Gastrocnemius medialis (tissue), 4 donors: ENCODE results near the gene WDR64.

Experiments used
- POLR2A ChIP-seq, 2 donors: fragments of 450-650 bp; IDR thresholded peaks; one replicate each; pipeline ENCODE4 v1.6.1; 2017; ENCODE audit warnings: antibody characterized with exemption in 2 of 2, mild to moderate bottlenecking in 2 of 2, moderate library complexity in 2 of 2
- TF ChIP-seq, protein P1 (sequence below), 5 experiments: fragments of 450-650 bp in 3 of 5; fragments of 200-600 bp in 2 of 5; sonication (generic) in 2 of 5; IDR thresholded peaks in 4 of 5; conservative IDR thresholded peaks in 1 of 5; 1 replicate in 4 of 5; 2 replicates in 1 of 5; pipeline ENCODE4 v1.5.1; 2016 to 2019; ENCODE audit warnings: antibody characterized with exemption in 5 of 5, mild to moderate bottlenecking in 3 of 5, moderate library complexity in 3 of 5

DNA sequence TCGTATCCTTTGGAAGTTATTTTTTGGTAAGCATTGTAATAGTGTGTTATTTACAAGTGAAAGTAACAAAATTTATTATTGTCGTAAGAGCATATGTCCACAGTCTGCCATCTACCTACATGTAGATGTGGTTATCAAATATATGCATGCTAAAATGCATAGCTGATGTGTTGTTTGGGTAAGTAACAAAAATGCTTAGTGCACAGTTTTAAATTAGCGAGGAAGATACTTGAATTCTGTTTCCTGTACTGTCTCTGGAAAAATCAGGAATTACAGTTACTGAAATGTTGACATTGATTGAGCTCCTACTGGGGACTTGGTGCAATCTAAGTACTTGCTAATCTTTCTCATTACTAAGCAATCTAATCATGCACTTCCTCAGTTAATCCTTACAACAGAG, 14.3 kb downstream of the WDR64 start:
- TF ChIP-seq, protein P1, sequence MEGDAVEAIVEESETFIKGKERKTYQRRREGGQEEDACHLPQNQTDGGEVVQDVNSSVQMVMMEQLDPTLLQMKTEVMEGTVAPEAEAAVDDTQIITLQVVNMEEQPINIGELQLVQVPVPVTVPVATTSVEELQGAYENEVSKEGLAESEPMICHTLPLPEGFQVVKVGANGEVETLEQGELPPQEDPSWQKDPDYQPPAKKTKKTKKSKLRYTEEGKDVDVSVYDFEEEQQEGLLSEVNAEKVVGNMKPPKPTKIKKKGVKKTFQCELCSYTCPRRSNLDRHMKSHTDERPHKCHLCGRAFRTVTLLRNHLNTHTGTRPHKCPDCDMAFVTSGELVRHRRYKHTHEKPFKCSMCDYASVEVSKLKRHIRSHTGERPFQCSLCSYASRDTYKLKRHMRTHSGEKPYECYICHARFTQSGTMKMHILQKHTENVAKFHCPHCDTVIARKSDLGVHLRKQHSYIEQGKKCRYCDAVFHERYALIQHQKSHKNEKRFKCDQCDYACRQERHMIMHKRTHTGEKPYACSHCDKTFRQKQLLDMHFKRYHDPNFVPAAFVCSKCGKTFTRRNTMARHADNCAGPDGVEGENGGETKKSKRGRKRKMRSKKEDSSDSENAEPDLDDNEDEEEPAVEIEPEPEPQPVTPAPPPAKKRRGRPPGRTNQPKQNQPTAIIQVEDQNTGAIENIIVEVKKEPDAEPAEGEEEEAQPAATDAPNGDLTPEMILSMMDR (IDR thresholded peaks at IDR 0.05 in 4 of 5, conservative IDR thresholded peaks at IDR 0.05 in 1 of 5) = no peak
- TF ChIP-seq POLR2A (IDR thresholded peaks at IDR 0.05) = no peak
